Skeletal muscle satellite cell (primary cell): ENCODE results near the gene WDR86.

Experiments
- H3K27me3 ChIP-seq: 2 replicates; pipeline ENCODE4 v1.7.0; 2013; ENCODE audit warnings: low read length; ENCODE audit not compliant: control insufficient read depth, insufficient read depth
- H3K36me3 ChIP-seq: 2 replicates; pipeline ENCODE4 v1.7.0; 2013; ENCODE audit warnings: mild to moderate bottlenecking, control low read depth, low read length; ENCODE audit not compliant: insufficient read depth
- H3K4me1 ChIP-seq: 2 replicates; pipeline ENCODE4 v1.7.0; 2013; ENCODE audit warnings: low read length; ENCODE audit not compliant: control insufficient read depth, insufficient read depth
- H3K4me2 ChIP-seq: 2 replicates; pipeline ENCODE4 v1.7.0; 2013; ENCODE audit warnings: mild to moderate bottlenecking, low read length
- H3K4me3 ChIP-seq: 2 replicates; pipeline ENCODE4 v1.7.0; 2013; ENCODE audit warnings: low read length
- H3K9ac ChIP-seq: 2 replicates; pipeline ENCODE4 v1.7.0; 2013; ENCODE audit warnings: mild to moderate bottlenecking, low read depth, low read length, moderate library complexity
- H3K9me3 ChIP-seq: replicated peaks from 2 replicates; pipeline ENCODE4 v1.7.0; 2013; ENCODE audit warnings: mild to moderate bottlenecking, control low read depth, low read length

WDR86 gene

DNA sequence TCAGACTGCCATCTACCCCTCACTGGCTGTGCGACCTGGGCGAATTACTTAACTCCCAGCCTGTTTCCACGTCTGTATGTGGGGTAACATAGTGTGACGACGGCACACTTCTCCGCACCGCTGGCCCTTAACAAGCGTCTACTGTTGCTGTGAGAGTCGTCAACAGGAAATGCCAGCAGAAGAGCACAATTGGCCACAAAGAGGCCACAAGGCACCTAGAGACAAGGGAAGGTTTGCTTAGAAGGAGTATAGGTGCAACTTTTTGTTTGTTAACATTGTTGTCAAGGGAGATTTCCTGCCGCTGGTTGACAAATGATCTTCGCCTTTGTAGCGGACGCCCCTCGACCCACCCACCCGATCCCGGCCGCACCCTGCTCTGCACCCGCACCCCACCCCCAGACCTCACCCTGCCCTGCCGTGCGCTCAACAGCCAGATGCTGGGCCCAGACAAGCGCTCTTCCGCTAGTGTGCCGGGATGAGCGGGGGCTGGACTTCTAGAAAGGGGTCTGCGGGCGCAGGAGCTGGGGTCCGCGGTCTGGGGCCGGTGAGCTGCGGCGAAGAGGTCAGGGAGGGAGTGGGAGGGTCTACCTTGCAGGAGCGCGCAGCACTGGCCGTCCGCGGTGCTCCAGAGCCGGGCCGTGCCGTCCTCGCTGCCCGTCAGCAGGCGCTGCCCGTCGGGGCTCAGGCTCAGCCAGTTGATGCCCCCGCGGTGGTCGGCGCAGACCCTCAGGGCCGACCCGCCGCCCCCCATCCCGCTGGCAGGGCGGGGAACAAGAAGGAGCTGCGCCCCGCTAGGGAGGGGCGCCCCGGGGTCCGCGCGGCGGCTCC, 785 bp downstream of the WDR86 start:
- Histone ChIP-seq H3K36me3 (no peaks in the 10 kb centered on the region), H3K27me3 (peaks cover 72% of the 10 kb centered on the region), H3K4me2 (no peak overlapping the region), H3K9me3 (no peaks in the 10 kb centered on the region), H3K4me1 (peaks cover 4% of the 10 kb centered on the region), H3K4me3 (no peak overlapping the region), H3K9ac (no peak overlapping the region)

GRCh38 chr7:151408498-151408838, 1.4 kb downstream of the WDR86 start:
- Histone ChIP-seq H3K4me1 (peaks cover 9% of the 10 kb centered on the region), H3K9me3 (no peaks in the 10 kb centered on the region), H3K9ac (no peak overlapping the region), H3K4me2 (no peak overlapping the region), H3K4me3 (no peak overlapping the region), H3K36me3 (no peaks in the 10 kb centered on the region), H3K27me3 (peaks cover 66% of the 10 kb centered on the region)

DNA sequence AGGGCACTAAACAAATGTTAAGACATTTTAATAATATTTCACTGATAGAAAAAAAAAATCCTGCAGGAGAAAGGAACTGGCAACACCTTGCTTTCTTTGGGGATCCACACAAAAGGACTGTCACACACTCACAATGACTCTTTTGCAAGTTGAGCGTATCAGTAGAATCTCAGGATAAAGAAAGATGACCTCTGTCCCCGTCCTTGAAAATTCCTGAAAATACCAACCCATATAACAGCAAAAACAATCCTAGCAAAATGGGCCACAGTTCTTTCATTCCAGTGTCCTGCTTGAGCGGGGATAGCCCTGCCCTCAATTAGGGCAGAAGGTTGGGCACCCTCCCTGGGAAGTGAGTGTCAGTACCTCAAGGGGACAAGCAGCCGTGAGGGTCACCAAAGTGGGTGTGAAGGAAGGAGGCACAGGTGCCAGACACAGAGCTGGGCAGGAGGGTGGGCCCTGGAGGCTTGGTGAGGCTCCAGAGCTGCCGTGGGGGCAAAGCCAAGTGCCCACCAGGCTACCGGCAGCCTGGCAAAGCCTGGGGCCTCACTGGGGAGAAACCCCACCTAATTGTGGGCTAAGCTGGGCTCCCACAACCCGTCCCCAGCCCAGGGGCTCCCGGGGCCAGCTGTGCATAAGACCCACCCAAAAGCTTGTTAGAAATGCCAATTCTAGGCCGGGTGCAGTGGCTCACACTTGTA, 2.8 kb downstream of the WDR86 start:
- Histone ChIP-seq H3K4me2 (no peak overlapping the region), H3K27me3 (peaks cover 52% of the 10 kb centered on the region), H3K9ac (no peak overlapping the region), H3K4me3 (no peak overlapping the region), H3K9me3 (no peaks in the 10 kb centered on the region), H3K36me3 (no peaks in the 10 kb centered on the region), H3K4me1 (peaks cover 9% of the 10 kb centered on the region)

DNA sequence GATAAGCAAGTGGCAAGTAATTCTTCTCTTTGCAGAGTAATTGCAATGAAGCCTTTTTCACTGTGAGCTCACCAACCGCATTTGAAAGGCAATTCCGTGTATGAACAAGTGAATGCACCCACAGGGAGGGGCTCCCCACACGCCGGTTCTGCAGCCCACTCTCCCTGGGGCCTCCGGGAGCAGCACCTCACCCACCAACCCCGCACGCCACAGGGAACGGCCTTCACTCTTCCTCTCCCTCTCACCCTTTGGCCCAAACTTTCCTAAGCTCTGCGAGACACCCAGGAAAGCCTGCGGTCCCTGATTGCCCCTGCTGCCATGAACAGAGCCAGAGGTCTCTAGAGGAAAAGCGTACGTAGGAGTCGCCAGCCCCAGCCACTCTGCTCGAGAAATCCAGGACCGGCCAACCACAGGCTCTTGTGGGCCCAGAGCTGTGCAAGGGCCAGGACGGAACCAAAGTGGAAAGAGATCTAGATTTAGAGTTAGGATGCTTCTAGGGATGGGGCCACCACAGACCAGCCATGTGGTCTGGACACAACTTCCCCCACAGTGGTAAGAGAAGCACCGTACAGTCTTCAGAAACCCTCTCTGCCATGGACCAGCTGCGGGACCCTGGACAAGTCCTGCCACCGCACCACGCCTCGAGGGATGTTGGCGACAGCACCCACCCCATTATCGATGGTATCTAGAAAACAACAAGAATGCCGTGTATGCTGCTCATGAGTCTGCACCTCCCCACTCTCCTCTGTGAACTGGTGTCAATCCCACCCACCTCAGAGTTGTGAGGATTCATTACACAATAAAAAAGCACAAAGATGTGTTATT, 3.6 kb downstream of the WDR86 start:
- no peak overlapping the region for H3K4me2 ChIP-seq
- no peak overlapping the region for H3K9ac ChIP-seq
- no peaks in the 10 kb centered on the region for H3K36me3 ChIP-seq
- peaks cover 47% of the 10 kb centered on the region for H3K27me3 ChIP-seq
- no peaks in the 10 kb centered on the region for H3K9me3 ChIP-seq
- H3K4me1 ChIP-seq = peaks cover 9% of the 10 kb centered on the region
- no peak overlapping the region for H3K4me3 ChIP-seq

DNA sequence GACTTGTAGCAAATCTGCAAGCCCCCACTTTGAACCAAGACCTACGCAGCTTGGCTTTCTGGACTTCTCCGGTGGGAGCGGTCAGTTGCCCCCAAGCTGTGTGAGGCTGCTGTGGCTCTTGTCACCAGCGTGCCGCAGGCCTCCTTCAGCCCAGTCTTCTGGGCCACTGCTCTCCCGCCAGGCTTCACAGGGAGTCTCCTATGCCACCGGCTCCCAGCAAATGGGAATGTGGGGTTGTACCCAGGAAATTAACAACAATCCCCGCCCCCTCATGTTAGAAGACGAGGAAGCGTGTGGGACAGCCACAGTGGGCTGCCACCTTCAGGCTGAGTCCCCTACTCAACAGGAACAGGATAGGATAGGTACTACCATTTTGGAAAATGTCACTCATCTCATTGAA, 4.2 kb downstream of the WDR86 start:
- H3K27me3 ChIP-seq = peaks cover 47% of the 10 kb centered on the region
- H3K36me3 ChIP-seq = no peaks in the 10 kb centered on the region

DNA sequence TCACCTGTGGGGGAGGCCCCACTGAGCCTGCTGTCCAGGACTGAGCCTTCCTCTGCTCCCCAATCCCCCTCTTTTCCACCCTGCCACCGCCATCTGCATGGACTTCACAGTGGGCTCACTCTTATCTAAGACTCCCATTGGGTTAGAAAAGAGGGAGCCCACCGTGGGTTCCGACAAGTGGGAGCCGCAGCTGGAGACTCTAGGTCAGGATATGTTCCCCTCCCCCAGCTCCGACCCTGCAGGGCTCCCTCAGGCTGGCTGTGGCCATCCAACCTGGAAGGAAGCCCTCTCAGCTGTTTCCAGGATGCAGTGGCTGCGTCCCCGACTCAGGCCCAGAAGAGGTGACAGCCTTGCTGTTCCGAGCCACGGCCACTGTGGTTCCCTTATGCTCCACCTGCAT, 4.8 kb downstream of the WDR86 start:
- H3K4me2 ChIP-seq = no peak overlapping the region
- no peaks in the 10 kb centered on the region for H3K36me3 ChIP-seq
- no peak overlapping the region for H3K9ac ChIP-seq
- H3K27me3 ChIP-seq = peaks cover 44% of the 10 kb centered on the region
- no peak overlapping the region for H3K4me3 ChIP-seq
- no peaks in the 10 kb centered on the region for H3K9me3 ChIP-seq
- peaks cover 9% of the 10 kb centered on the region for H3K4me1 ChIP-seq

More for the DNA sequence above, 4.2 kb downstream of the WDR86 start:
- H3K9me3 ChIP-seq = no peaks in the 10 kb centered on the region
- no peak overlapping the region for H3K4me3 ChIP-seq
- H3K9ac ChIP-seq = no peak overlapping the region
- H3K4me1 ChIP-seq = peaks cover 9% of the 10 kb centered on the region
- H3K4me2 ChIP-seq = no peak overlapping the region

DNA sequence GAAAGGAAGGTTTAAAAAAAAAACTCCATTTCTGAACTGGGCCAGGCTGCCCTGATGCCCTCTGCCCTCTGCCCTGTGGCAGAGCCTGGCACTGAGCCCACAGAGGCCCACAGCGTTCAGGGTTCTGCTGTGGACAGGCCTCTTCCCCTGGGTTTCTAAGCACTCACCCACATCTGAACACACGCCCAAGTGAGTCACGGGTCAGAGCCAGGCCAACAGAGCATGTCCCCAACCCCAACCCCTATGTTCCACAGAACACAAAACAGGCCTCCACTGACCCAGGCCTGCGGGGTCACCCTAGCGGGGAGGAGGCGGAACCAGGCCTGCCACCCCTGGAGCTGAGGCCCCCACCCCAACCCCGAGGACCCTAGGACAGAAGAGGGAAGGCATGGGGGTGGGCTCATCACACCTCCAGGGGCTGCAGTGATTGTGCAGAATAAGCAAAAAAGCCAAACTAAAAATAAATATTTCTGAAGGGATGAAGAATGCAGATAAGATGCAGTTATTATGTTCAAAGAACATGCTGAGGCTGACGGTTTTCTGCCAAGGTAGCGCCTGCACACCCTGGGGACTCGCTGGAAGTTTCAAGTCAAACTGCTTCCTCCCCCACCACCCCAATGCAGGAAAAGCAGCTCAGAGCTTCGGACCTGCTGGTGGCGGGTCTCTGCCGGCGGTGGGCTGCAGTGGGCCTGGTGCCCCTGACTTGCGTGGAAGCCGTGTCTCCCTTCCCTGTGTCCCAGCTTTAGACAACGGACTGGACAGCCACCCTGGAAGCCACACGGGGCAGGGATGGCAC, 5.4 kb downstream of the WDR86 start:
- Histone ChIP-seq H3K9me3 (no peaks in the 10 kb centered on the region), H3K36me3 (no peaks in the 10 kb centered on the region), H3K27me3 (peaks cover 44% of the 10 kb centered on the region), H3K4me1 (peaks cover 9% of the 10 kb centered on the region), H3K4me2 (no peak overlapping the region), H3K4me3 (no peak overlapping the region), H3K9ac (no peak overlapping the region)

- Histone ChIP-seq H3K36me3 (no peaks in the 10 kb centered on the region), H3K27me3 (peaks cover 39% of the 10 kb centered on the region), H3K4me1 (peaks cover 9% of the 10 kb centered on the region), H3K4me3 (no peak overlapping the region), H3K4me2 (no peak overlapping the region), H3K9me3 (no peaks in the 10 kb centered on the region), H3K9ac (no peak overlapping the region)
Measured at GRCh38 chr7:151403764-151404163, 6.1 kb downstream of the WDR86 start.

GRCh38 chr7:151402029-151402835, 7.6 kb downstream of the WDR86 start:
- peaks cover 34% of the 10 kb centered on the region for H3K27me3 ChIP-seq
- H3K4me2 ChIP-seq = no peak overlapping the region
- no peaks in the 10 kb centered on the region for H3K36me3 ChIP-seq
- no peak overlapping the region for H3K9ac ChIP-seq
- no peaks in the 10 kb centered on the region for H3K9me3 ChIP-seq
- peaks cover 9% of the 10 kb centered on the region for H3K4me1 ChIP-seq
- H3K4me3 ChIP-seq = no peak overlapping the region

DNA sequence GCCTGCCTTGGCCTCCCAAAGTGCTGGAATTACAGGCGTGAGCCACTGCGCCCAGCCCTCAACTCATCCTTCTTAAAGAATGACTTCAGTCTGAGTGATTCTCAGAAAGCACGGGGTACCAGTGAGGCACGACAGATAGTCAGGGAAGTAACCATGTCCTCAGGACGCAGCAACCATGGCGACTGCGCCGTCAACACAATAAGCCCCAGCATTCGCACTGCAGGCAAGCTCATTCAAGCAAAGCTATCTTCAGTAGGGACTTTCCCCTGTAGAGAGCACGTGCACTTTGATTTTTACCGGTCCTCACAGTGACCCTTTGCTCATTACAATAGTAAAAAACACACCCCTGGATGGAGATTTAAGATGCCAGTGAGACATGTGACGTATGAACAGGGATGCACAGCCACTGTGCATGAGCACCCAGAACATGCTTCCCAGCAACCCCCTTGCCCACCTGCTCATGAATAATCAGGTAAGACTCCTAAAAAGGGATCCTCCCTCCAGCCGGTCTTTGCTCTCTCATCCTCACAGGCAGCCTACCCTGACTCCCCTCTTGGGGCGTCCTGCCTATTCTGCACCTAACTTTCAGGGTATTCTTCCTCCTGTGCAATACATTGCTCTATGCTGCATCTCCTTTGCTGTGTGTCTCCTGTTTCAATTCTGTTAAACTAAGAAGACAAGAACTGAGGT, 9.1 kb downstream of the WDR86 start:
- Histone ChIP-seq H3K27me3 (peaks cover 31% of the 10 kb centered on the region), H3K4me1 (peaks cover 9% of the 10 kb centered on the region), H3K36me3 (no peaks in the 10 kb centered on the region), H3K9ac (no peak overlapping the region), H3K4me2 (no peak overlapping the region), H3K9me3 (no peaks in the 10 kb centered on the region), H3K4me3 (no peak overlapping the region)
